ENCODE results near the gene BECN2.

DNA sequence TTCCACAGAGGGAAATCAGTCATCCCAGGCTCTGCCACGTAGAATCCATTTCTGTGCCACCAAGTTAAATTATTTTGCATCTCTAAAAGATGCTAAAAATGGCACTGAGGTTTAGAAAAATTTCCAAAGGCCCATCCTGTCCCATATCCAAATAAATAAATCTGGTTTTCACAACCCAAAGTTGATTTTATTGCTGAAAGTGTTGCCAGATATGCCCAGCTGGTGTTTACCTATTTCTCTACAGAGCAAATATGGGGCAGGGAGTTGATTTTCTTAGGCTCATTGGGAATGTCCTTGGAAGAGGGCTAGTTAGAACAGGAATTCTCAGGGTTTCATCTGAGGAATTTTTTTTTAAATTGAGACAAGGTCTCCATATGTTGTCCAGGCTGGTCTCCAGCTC is 22.4 kb downstream of the BECN2 start:
- no peak for TF ChIP-seq POLR2AphosphoS5 (IDR thresholded peaks at IDR 0.05)
- TF ChIP-seq, protein P1, sequence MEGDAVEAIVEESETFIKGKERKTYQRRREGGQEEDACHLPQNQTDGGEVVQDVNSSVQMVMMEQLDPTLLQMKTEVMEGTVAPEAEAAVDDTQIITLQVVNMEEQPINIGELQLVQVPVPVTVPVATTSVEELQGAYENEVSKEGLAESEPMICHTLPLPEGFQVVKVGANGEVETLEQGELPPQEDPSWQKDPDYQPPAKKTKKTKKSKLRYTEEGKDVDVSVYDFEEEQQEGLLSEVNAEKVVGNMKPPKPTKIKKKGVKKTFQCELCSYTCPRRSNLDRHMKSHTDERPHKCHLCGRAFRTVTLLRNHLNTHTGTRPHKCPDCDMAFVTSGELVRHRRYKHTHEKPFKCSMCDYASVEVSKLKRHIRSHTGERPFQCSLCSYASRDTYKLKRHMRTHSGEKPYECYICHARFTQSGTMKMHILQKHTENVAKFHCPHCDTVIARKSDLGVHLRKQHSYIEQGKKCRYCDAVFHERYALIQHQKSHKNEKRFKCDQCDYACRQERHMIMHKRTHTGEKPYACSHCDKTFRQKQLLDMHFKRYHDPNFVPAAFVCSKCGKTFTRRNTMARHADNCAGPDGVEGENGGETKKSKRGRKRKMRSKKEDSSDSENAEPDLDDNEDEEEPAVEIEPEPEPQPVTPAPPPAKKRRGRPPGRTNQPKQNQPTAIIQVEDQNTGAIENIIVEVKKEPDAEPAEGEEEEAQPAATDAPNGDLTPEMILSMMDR (IDR thresholded peaks at IDR 0.05) = no peak
